GF-D8 (cell line): ENCODE data around the gene PARM1.

Experiments used
- DNase-seq: peaks from one replicate; lab custom pipeline; 2025; lab: John Stamatoyannopoulos, UW

PARM1 gene

DNA sequence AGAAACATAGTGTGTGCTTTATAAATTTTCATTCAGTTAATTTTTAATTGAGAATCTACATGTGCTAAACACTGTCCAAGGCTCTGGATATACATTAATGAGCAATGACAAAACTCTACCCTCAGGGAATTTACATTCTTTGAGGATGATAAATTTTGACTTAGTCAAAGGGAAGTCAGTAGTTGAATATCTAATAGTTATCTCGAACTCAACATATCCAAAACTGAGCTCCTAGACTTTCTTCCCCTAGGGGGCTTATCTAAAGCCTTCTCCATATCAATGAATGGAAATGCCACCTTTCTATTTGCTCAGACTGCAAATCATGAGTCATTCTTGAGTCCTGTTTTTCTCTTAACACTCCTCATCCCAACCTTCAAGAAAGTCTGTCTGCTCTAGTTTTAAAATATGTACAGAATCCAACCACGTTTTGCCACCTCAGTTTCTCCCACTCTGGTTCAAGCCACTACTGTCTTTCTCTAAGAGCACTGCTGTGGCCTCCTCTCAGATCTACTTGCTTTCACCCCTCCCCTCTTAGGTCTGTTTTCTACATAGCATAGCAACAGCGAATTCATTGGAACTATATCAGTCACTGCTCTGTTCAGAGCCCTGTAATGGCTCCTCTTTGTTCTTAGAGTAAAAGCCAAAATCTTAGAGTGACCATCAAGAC lies 9.5 kb downstream of the PARM1 start:
- DNase-seq: no peak

DNA sequence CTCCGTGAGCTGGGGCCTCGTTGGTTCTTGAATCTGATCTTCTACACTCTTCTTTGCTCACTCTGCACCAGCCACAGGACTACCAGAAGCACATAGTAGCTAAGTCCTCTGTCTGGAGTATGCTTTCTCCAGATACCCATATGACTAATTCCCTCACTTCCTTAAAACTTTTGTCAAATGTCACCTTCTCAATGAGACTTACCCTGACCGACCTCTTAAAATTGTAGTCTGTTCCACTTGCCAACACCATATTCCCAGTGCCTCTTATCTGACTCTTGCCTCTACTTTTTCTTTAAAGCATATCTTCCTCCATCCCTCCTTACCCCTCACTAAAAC lies 10.0 kb downstream of the PARM1 start:
- no peak for DNase-seq

- DNase-seq: no peak
Observed at GRCh38 chr4:74944354-74944793, 11.5 kb downstream of the PARM1 start.

- no peak for DNase-seq
Observed at GRCh38 chr4:74946196-74946595, 13.3 kb downstream of the PARM1 start.

- no peak for DNase-seq
Observed at GRCh38 chr4:74947798-74948197, 14.9 kb downstream of the PARM1 start.

DNA sequence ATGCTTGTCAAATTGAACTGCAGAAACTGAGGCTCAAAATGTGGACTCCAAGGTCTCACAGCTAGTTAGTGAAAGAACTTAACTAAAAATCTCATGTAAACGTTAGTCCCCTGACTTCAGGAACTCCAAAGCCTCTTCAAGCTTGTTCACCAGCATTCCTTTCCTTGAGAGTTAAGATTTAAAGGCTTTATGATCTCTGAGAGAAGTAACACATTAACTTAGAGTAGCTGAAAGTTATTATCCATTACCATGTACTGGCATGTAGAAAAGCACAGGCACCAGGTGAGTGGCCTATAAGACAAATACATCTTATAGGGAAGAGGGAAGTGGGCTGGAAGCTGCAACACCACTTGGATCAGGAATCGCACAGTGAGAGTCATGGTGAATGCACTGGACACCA lies 15.3 kb downstream of the PARM1 start:
- DNase-seq: no peak

GRCh38 chr4:74950200-74950599 lies 17.3 kb downstream of the PARM1 start:
- no peak for DNase-seq

GRCh38 chr4:74950882-74951281 lies 18.0 kb downstream of the PARM1 start:
- DNase-seq: no peak

DNA sequence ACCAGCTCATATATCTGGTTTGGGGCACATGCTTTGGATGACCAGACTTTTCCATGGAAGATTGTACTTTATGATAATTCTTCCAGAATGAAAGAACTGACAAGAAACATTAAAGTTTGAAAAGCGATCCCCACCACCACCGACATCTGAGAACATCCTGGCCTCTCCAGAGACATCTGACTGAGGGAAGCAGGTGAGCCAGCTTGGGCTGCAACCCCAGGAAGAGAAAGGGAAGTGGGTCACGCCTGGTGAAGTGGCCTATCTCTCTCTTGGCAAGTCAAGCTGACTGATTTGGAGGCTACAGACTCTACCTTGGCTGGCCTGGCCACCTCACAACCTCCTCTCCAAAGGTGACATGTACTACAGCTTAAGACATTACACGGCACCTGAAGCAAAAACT lies 20.7 kb downstream of the PARM1 start:
- DNase-seq: no peak

DNA sequence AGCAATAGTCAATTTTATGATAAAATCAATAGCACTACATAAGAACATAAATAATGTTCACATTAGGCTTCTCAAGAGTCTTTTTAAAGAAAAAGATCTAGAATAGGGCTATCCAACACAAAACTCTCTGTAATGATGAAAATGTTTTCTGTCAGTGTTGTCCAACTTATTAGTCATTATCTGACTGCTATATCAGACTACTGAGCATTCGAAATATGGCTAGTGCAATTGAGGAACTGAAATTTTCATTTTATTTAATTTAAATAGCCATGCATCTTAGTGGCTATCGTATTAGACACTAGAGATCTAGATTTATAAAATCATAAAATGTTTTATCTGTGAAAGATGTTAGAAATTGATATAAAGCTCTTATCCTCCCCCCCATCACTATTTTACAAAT lies 26.0 kb downstream of the PARM1 start:
- DNase-seq: no peak

DNA sequence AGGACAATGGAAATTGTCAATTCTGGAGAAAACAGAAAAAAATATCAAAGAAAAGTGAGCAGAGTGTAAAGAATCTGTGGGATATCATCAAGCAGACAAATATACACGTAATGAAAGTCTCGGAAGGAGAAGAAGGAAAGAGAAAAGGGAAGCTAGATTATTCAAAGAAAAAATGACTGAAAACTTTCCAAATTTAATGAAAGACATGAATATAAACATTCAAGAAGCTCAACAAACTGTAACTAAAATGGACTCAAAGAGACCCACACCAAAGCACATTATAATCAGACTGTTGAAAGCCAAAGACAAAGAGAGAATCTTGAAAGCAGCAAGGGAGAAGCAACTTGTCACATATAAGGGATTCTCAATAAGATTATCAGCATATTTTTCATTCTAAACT lies 28.3 kb downstream of the PARM1 start:
- no peak for DNase-seq

DNA sequence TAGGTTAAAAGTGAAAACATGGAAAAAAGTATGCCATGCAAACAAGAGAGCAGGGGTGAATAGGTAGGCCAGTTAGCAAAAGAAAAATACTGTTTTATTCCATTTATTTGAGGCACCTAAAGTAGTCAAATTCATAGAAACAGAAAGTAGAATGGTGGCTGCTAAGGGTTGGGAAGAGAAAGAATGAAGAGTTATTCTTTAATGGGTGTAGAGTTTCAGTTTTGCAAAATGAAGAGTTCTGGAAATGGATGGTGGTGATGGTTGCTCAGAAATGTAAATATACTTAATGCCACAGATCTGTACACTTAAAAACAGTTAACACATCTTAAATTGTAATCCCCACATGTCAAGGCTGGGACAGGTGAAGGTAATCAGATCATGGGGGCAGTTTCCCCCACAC lies 29.7 kb downstream of the PARM1 start:
- DNase-seq: no peak

DNA sequence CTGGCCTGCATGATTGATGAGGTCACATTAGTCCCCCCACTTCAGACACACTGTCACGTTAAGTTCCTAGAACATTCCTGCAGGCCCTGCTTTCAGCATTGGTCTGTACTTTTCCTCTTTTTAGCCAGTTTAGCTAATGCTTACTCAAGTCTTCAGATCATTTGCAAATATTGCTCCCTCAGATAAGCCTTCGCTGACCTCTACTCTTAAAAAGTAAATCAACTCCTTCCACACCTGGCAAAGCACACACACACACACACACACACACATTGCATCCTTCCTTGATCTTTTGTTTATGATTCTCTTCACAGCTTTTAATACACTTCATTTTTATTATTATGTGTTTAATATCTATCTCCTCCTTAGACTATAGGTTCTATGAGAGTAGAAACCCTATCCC lies 31.4 kb downstream of the PARM1 start:
- no peak for DNase-seq

DNA sequence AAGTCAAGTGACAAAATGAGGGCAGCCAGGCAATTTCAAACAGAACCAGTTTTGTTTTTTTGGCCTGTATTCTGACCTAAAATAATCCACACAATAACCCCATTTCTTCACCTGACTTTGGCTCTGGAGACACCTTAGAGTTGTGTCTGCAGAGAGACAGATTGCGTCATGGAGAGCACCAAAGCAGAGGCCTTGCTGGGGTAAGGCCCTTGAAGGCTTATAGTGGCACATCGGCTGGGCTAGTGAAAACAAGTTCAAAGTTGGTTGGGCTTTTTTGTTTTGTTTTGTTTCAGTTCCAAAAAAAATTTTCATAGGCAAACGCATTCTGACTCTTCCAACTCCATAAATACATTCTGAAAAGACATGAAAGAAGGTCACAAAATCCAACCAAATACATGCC lies 34.4 kb downstream of the PARM1 start:
- DNase-seq: no peak

DNA sequence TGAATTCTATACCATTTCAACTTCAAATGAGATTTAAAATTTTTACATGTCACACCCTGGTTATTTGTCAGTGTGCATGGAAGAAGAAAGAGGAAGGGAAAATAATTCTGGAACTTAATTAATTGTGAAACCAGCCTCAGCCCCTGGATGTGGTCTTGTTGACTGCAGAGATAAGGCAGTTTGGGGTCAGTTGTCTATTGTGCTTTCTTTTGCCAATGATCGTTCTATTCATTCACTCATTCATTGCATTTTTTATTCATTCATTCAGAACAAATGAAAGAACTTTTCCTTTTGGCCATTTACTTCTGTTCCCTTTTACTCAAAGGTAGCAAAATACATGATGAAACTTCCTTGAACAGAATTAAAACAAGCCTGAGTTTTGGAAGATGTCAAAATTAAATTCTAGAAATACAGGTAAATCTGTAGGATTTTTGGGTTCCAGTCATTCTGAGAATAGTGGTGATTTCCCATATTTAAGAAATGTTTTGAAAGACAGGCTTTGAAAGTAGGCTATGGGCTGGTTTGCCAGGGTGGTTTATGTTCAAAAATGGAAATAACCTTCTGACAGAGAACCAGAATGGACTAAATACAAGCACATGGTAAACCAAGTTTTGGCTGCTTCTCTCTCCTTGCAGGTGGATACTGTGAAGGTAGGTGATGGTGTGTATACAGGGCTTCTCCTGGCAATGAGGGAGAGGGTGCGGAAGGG lies 35.7 kb downstream of the PARM1 start:
- no peak for DNase-seq

DNA sequence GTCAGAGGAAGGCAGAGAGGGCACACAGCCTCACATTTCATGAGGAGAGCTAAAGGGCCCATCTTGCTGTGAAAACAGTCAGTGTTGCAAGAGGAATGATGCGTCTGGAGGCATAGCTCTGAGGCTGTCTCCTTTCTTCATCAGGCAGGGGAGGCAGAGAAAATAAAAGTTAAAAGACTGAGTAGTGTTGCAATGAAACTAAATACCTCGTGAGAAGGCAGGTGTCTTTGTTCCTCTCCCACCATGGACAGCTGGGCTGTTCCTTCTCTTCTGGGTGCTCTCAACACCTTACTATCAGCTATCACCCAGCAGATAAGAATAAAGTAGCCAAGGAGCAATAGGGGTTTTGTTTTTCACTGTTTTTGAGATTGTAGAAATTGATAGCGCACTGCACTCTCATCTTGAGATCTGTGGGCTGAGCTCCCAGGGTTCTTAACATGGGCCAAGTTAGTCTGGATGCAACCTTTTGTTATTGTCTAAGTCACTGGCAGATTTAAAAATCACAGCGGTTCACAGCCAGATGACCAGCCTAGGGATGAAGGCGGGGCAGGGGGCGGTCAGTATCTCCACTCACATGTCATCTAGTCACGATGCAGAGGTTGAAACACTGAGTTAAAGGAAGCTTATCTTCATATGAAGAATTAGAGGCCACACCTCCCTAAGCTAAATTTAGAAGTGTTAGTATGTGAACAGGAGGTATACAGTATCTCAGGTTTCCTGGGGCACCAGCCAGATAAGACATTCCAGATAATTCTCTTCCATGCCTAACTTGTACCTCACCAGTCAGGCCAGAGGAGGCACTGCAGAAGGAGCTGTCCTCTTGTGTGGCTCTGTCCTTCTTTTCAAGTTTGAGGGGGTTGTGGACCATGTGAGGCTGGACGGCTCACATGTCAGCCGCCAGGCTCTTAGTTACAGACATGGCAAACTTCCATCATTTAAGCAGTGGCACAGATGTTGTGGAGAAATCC lies 36.9 kb downstream of the PARM1 start:
- DNase-seq: no peak

- DNase-seq: no peak
Observed at GRCh38 chr4:74970577-74970976, 37.7 kb downstream of the PARM1 start.

GRCh38 chr4:74971862-74972261 lies 38.9 kb downstream of the PARM1 start:
- no peak for DNase-seq

- no peak for DNase-seq
Observed at GRCh38 chr4:74975082-74975481, 42.2 kb downstream of the PARM1 start.

DNA sequence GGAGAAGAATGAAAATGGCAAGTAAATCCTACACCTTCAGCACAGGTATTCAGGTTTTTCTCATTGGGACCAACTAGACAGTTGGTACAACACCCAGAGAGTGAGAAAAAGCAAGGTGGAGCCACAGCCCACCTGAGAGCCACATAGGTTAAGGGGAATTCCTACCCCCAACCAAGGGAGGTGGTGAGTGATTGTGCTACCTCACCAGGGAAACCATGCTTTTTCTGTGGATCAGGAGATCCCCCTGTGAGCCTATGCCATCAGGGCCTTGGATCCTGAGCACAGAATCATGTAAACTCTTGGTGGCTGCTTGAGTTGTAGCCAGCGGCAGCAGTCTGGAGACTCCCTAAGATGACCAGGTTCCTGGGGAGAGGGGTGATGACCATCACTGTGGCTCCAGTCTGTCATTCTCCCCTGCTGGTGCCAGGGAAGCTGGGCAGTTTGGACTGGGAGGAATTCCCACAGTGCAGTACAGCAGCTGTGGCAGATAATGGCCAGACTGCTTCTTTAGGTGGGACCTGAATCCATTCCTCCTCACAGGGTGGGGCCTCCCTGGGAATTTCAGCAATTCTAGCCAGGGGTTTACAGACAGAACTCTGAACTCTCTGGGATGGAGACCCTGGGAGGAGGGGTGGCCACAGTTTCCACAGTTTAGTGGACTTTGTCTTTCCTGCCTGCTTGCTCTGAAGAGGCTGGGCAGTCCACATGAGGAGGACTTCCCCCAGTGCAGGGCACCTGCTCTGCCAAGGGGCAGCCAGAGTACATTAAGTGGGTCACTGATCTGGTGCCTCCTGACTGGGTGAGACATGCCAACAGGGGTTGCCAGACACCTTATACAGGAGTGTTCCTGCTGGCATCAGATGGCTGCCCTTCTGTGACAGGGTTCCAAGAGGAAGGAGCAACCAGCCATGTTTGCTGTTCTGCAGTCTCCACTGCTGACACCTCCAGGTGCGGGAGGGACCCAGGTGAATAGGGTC lies 43.2 kb downstream of the PARM1 start:
- DNase-seq: no peak

GRCh38 chr4:74982546-74983252 lies 49.8 kb downstream of the PARM1 start:
- no peak for DNase-seq
